Sigmoid colon (tissue), 7 donors: ENCODE data around the gene PSG1. TPM values are rescaled to one million over a fixed set of nuclear protein-coding genes. Genes with fewer than 3 reads are reported as not detected.
"Not testable (repeated sequence)": the region's sequence is repeated elsewhere in the genome, so short reads cannot be mapped to it uniquely, and the experiment has no call there.

Experiments
- DNase-seq: peaks from one replicate; pipeline ENCODE4 v3.0.0-alpha.2; 2019
- H3K27ac ChIP-seq, 4 donors: fragments of 200-600 bp; sonication (generic); one replicate each; pipeline ENCODE4 v1.5.1; 2016 to 2019; ENCODE audit warnings: mild to moderate bottlenecking in 1 of 4
- H3K27me3 ChIP-seq, 3 donors: fragments of 200-600 bp; sonication (generic); one replicate each; pipeline ENCODE4 v1.5.1; 2019; ENCODE audit warnings: mild to moderate bottlenecking in 1 of 3
- H3K36me3 ChIP-seq, 4 donors: fragments of 200-600 bp; sonication (generic); one replicate each; pipeline ENCODE4 v1.5.1; 2016 to 2019
- H3K4me1 ChIP-seq, 4 donors: fragments of 200-600 bp; sonication (generic); one replicate each; pipeline ENCODE4 v1.5.1; 2017 to 2019
- H3K4me3 ChIP-seq, 4 donors: fragments of 200-600 bp; sonication (generic); one replicate each; pipeline ENCODE4 v1.5.1; 2017 to 2019; ENCODE audit warnings: mild to moderate bottlenecking in 2 of 4, moderate library complexity in 1 of 4
- H3K9me3 ChIP-seq, 4 donors: fragments of 200-600 bp in 3 of 4; sonication (generic) in 3 of 4; one replicate each; pipeline versions ENCODE4 v1.5.1 to v1.6.1; 2013 to 2019
- CTCF ChIP-seq, 4 experiments: fragments of 450-650 bp in 3 of 4; fragments of 200-600 bp in 1 of 4; IDR thresholded peaks; one replicate each; pipeline ENCODE4 v1.5.1; 2016 to 2019; ENCODE audit warnings: antibody characterized with exemption in 4 of 4, mild to moderate bottlenecking in 3 of 4, moderate library complexity in 2 of 4
- EP300 ChIP-seq, 4 donors: sonication (generic); formaldehyde crosslinking; IDR thresholded peaks; one replicate each; pipeline ENCODE4 v1.6.1; 2017; ENCODE audit warnings: antibody characterized with exemption in 4 of 4
- POLR2A ChIP-seq, 2 donors: fragments of 450-650 bp; IDR thresholded peaks; one replicate each; pipeline ENCODE4 v1.6.1; 2016; ENCODE audit warnings: antibody characterized with exemption in 2 of 2, mild to moderate bottlenecking in 2 of 2, moderate library complexity in 2 of 2
- POLR2AphosphoS5 ChIP-seq, 4 donors: sonication (generic); formaldehyde crosslinking; IDR thresholded peaks; one replicate each; pipeline ENCODE4 v1.6.1; 2017; ENCODE audit warnings: antibody characterized with exemption in 4 of 4
- WGBS, 2 donors: extraction: QIAGEN DNeasy Blood & Tissue Kit; methylation state at CpG; one replicate each; pipeline ENCODE4 v1.1.7; 2013; 5-methylcytosine and 5-hydroxymethylcytosine counted together
- intact Hi-C: fragments of 100-400 bp; cut with DNase I; formaldehyde crosslinking; loops from one replicate; pipeline ENCODE4 v1.15.1; 2023
- polyA plus RNA-seq, 3 donors: library from polyadenylated mRNA; stranded (reverse); fragments of 200-250 nt; gene quantifications; one replicate each; pipeline ENCODE4 v1.2.3, GENCODE V29; 2013
- total RNA-seq, 4 donors: library from RNA; depleted of rRNA; stranded (reverse); fragments of >200 nt; gene quantifications; one replicate each; pipeline ENCODE4 v1.1.0, GENCODE V29; 2016
- donor health status: healthy with polysubstance abuse.
- donor health status: Bipolar disorder and iron deficiency.
- donor health status: healthy.

PSG1 gene
- total and polyA plus RNA-seq, 7 donors, result not detected

- WGBS, 2 donors, result 56 to 77% methylated on average over 4 of the region's 4 CpGs
- Histone ChIP-seq H3K27ac (peak overlapping the region; percentile 16 to 52 (median 36)), H3K4me1 (peaks cover 0 to 29% (median 19%) of the 10 kb centered on the region in 4 donors)
- H3K36me3 ChIP-seq, H3K9me3 ChIP-seq, H3K27me3 ChIP-seq, intact Hi-C loops, H3K4me3 ChIP-seq, DNase-seq: not testable (repeated sequence)
- TF ChIP-seq POLR2AphosphoS5 (IDR thresholded peaks at IDR 0.05), result peak in 1 of 4 donors; percentile 33
Measured at GRCh38 chr19:42874901-42875813, 4.4 kb downstream of the PSG1 start.

GRCh38 chr19:42874136-42874535 lies 5.4 kb downstream of the PSG1 start:
- DNase-seq, H3K9me3 ChIP-seq, H3K36me3 ChIP-seq, H3K27me3 ChIP-seq, intact Hi-C loops, H3K4me3 ChIP-seq: not testable (repeated sequence)
- WGBS, 2 donors, result 88 to 89% methylated on average over 3 of the region's 3 CpGs
- Histone ChIP-seq H3K4me1 (peaks cover 0 to 29% (median 19%) of the 10 kb centered on the region in 4 donors), H3K27ac (peak overlapping the region in 2 of 4 donors; percentile 31 to 52)

DNA sequence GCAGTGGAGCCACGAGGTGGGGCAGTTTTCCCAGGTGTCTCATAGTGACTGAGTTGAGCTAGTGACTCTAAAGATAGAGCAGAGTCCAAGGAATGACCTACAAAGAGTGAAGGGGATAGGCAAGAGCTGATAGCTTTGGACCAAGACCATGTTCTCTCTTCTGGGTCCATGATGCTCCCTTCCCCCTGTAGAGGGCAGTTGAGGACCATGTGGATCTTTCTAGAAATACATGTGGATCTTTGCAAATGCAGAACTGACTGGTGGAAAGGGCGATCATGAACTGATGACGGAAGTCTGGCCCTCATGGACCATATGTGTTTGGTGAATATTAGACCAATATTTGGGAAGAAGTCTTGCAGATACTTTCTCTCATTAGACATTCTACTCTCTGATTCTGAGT lies 6.9 kb downstream of the PSG1 start:
- intact Hi-C loops, result no loop called here
- 60 to 62% methylated on average over 3 of the region's 3 CpGs for WGBS, 2 donors
- H3K27ac ChIP-seq, result no peak overlapping the region

GRCh38 chr19:42857544-42857867 lies 22.0 kb downstream of the PSG1 start:
- DNase-seq, result no peak
- intact Hi-C loops, result no loop called here
- WGBS, 2 donors, result 69 to 72% methylated on average over 5 of the region's 5 CpGs
- Histone ChIP-seq H3K4me3 (no peak overlapping the region), H3K36me3 (no peaks in the 10 kb centered on the region), H3K9me3 (no peaks in the 10 kb centered on the region), H3K27me3 (no peaks in the 10 kb centered on the region), H3K4me1 (peaks cover 0 to 11% (median 9%) of the 10 kb centered on the region in 4 donors), H3K27ac (no peak overlapping the region)
- peak in 1 of 4 experiments; percentile 0 for TF ChIP-seq CTCF (IDR thresholded peaks at IDR 0.05)
- TF ChIP-seq EP300 (IDR thresholded peaks at IDR 0.05), result no peak
- TF ChIP-seq POLR2AphosphoS5 (IDR thresholded peaks at IDR 0.05), result no peak

More for the DNA sequence above, 6.9 kb downstream of the PSG1 start:
- TF ChIP-seq EP300 (IDR thresholded peaks at IDR 0.05), result no peak
- no peak for TF ChIP-seq POLR2A (IDR thresholded peaks at IDR 0.05)
- TF ChIP-seq POLR2AphosphoS5 (IDR thresholded peaks at IDR 0.05), result no peak
- TF ChIP-seq CTCF (IDR thresholded peaks at IDR 0.05), result no peak
- Histone ChIP-seq H3K27me3 (no peaks in the 10 kb centered on the region), H3K4me3 (no peak overlapping the region), H3K4me1 (peaks cover 0 to 29% (median 19%) of the 10 kb centered on the region in 4 donors), H3K9me3 (no peaks in the 10 kb centered on the region), H3K36me3 (no peaks in the 10 kb centered on the region)
- no peak for DNase-seq

- DNase-seq, intact Hi-C loops, H3K36me3 ChIP-seq, H3K27me3 ChIP-seq, H3K27ac ChIP-seq, H3K9me3 ChIP-seq, H3K4me3 ChIP-seq: not testable (repeated sequence)
- TF ChIP-seq CTCF (IDR thresholded peaks at IDR 0.05), result peak in 1 of 4 experiments; percentile 59
- WGBS, 2 donors, result 77 to 80% methylated on average over 19 of the region's 19 CpGs
- peaks cover 0 to 15% (median 13%) of the 10 kb centered on the region in 4 donors for H3K4me1 ChIP-seq
Measured at GRCh38 chr19:42856866-42857543, 22.5 kb downstream of the PSG1 start.

- intact Hi-C loops, DNase-seq, H3K27me3 ChIP-seq, H3K27ac ChIP-seq, H3K9me3 ChIP-seq, H3K36me3 ChIP-seq, H3K4me3 ChIP-seq: not testable (repeated sequence)
- H3K4me1 ChIP-seq, result peaks cover 0 to 31% (median 25%) of the 10 kb centered on the region in 4 donors
- WGBS, 2 donors, result 86 to 87% methylated on average over 1 of the region's 3 CpGs
Measured at GRCh38 chr19:42854745-42855144, 24.8 kb downstream of the PSG1 start.

DNA sequence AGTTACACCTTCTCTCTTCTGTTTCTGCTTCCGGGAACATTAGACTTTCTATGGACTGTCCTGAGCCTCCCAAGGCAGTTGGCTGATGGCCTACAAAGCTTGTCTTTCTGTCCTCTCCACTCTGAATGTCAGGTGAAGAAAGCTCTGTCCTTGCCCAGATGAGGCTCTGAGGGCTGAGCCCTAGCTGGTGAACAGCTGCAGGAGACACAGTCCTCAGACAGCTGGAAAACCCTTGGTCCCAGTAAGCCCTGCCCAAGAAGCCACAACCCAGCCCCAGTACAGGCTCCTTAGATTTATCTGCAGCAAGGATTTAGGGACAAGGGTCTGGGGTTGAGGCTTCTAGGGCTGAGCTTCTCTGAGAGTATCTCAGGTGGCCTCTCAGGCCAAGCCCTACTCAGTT lies 26.3 kb downstream of the PSG1 start:
- intact Hi-C loops, H3K36me3 ChIP-seq, DNase-seq, H3K27me3 ChIP-seq, H3K4me3 ChIP-seq, H3K9me3 ChIP-seq: not testable (repeated sequence)
- Histone ChIP-seq H3K27ac (peak overlapping the region in 2 of 4 donors; percentile 17 to 71), H3K4me1 (peaks cover 0 to 31% (median 25%) of the 10 kb centered on the region in 4 donors)
- 89 to 94% methylated on average over 1 of the region's 1 CpG for WGBS, 2 donors

DNA sequence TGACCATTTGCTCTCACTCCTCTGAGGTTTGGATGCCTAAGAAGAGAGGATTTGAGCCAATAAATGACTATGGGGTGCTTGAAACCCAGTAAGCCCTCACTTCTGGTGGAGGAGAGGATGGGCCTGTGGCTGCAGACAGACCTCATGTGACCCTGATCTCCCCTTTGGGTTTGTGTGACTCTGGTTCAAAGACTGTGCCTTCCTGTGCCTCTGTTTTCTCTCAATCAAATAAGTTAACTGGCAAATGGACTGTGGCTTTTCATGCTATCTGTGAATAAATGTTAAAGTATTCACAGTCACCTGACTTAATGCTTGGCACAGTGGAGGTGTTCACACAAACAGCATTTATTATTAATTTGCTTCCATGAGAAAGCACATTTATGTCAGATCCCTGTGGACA lies 26.7 kb downstream of the PSG1 start:
- Histone ChIP-seq H3K27ac (peak overlapping the region in 2 of 4 donors; percentile 17 to 71), H3K4me1 (peaks cover 0 to 31% (median 25%) of the 10 kb centered on the region in 4 donors)
- H3K27me3 ChIP-seq, H3K36me3 ChIP-seq, intact Hi-C loops, DNase-seq, H3K9me3 ChIP-seq, H3K4me3 ChIP-seq: not testable (repeated sequence)

GRCh38 chr19:42851718-42852280 lies 27.7 kb downstream of the PSG1 start:
- DNase-seq, H3K36me3 ChIP-seq, H3K4me3 ChIP-seq, H3K27me3 ChIP-seq, H3K9me3 ChIP-seq, intact Hi-C loops: not testable (repeated sequence)
- Histone ChIP-seq H3K27ac (peak overlapping the region; percentile 43 to 71 (median 50)), H3K4me1 (peaks cover 0 to 31% (median 25%) of the 10 kb centered on the region in 4 donors)
- WGBS, 2 donors, result 20 to 62% methylated on average over 1 of the region's 1 CpG
